ENCODE data around the gene GDF15. TPM values are rescaled to one million over a fixed set of nuclear protein-coding genes. Genes with fewer than 3 reads are reported as not detected.
A peak's percentile ranks its signal among the peaks of the same experiment; 100 is the strongest.

GDF15 gene
- total and polyA plus RNA-seq, 4 experiments from 2014 or later = 1.2 TPM; not detected in 2

- Mint-ChIP-seq H3K4me3 (no peak overlapping the region), H3K9me3 (no peaks in the 10 kb centered on the region), H3K4me1 (peaks cover 31 to 74% (median 51%) of the 10 kb centered on the region in 4 donors), H3K27me3 (no peaks in the 10 kb centered on the region), H3K36me3 (peaks cover 0 to 7% of the 10 kb centered on the region in 2 donors), H3K27ac (peak overlapping the region in 3 of 7 donors; percentile 63 to 94 (median 85))
- Histone ChIP-seq H3K27ac (ENCODE audit: low read depth, low read length) (no peak overlapping the region), H3K36me3 (ENCODE audit: insufficient read depth, low read length) (no peaks in the 10 kb centered on the region), H3K4me3 (ENCODE audit: low read length in 2 of 2) (no peak overlapping the region), H3K4me1 (ENCODE audit: insufficient read depth, low read length) (peaks cover 86% of the 10 kb centered on the region), H3K9me3 (ENCODE audit: control insufficient read depth in 1 of 2, low read length in 2 of 2) (no peaks in the 10 kb centered on the region), H3K27me3 (ENCODE audit: insufficient read depth, low read length) (no peaks in the 10 kb centered on the region)
- intact Hi-C loops (cut with micrococcal nuclease) = no loop called here
- CTCF ChIA-PET (ENCODE audit: partially characterized antibody) = no interaction called here
- POLR2A ChIA-PET (ENCODE audit: partially characterized antibody) = interaction anchor here (0.8 kb wide), 1 partner anchor 8 kb away, joined by 3 read pairs; no protein-coding TSS in a partner anchor
- no peak for DNase-seq
These were observed 40.4 kb downstream of the GDF15 start for GRCh38 chr19:18426416-18426767.

- no peak for DNase-seq
- Mint-ChIP-seq H3K4me3 (peak overlapping the region in 1 of 8 donors; percentile 42), H3K36me3 (peaks cover 0 to 7% of the 10 kb centered on the region in 2 donors), H3K27me3 (no peaks in the 10 kb centered on the region), H3K4me1 (peaks cover 25 to 66% (median 46%) of the 10 kb centered on the region in 4 donors), H3K27ac (peak overlapping the region; percentile 63 to 88 (median 76)), H3K9me3 (no peaks in the 10 kb centered on the region)
- Histone ChIP-seq H3K4me1 (ENCODE audit: insufficient read depth, low read length) (peaks cover 78% of the 10 kb centered on the region), H3K27me3 (ENCODE audit: insufficient read depth, low read length) (no peaks in the 10 kb centered on the region), H3K9me3 (ENCODE audit: control insufficient read depth in 1 of 2, low read length in 2 of 2) (no peaks in the 10 kb centered on the region), H3K27ac (ENCODE audit: low read depth, low read length) (no peak overlapping the region), H3K4me3 (ENCODE audit: low read length in 2 of 2) (no peak overlapping the region), H3K36me3 (ENCODE audit: insufficient read depth, low read length) (no peaks in the 10 kb centered on the region)
- intact Hi-C loops (cut with micrococcal nuclease) = no loop called here
- POLR2A ChIA-PET (ENCODE audit: partially characterized antibody) = interaction anchor here (0.8 to 14.5 kb wide), 5 partner anchors 9 to 147 kb away, joined by 3 to 238 read pairs (median 7); partner anchors contain the start of genes ISYNA1, JUND, KXD1 and SSBP4
- CTCF ChIA-PET (ENCODE audit: partially characterized antibody) = interaction anchor here (1.1 kb wide), 1 partner anchor 14 kb away, joined by 3 read pairs; no protein-coding TSS in a partner anchor
These were observed 41.3 kb downstream of the GDF15 start for GRCh38 chr19:18427080-18427742.

- H3K27ac ChIP-seq (ENCODE audit: low read depth, low read length) = no peak overlapping the region
- Mint-ChIP-seq H3K9me3 (no peaks in the 10 kb centered on the region), H3K36me3 (peaks cover 0 to 7% of the 10 kb centered on the region in 2 donors), H3K27me3 (no peaks in the 10 kb centered on the region), H3K4me1 (peaks cover 23 to 61% (median 42%) of the 10 kb centered on the region in 4 donors), H3K27ac (peak overlapping the region in 6 of 7 donors; percentile 52 to 87 (median 76)), H3K4me3 (no peak overlapping the region)
- no peak for DNase-seq
- H3K4me1 ChIP-seq (ENCODE audit: insufficient read depth, low read length) = peaks cover 75% of the 10 kb centered on the region
- H3K27me3 ChIP-seq (ENCODE audit: insufficient read depth, low read length) = no peaks in the 10 kb centered on the region
- ChIA-PET CTCF (ENCODE audit: partially characterized antibody) (interaction anchor here (1.1 to 1.5 kb wide), 2 partner anchors 13 to 34 kb away, joined by 3 to 5 read pairs; no protein-coding TSS in a partner anchor), POLR2A (ENCODE audit: partially characterized antibody) (interaction anchor here (1.3 to 14.5 kb wide), 4 partner anchors 10 to 147 kb away, joined by 3 to 238 read pairs (median 12); partner anchors contain the start of genes ISYNA1, JUND, KXD1 and SSBP4)
- no peak overlapping the region for H3K4me3 ChIP-seq (ENCODE audit: low read length in 2 of 2)
- H3K36me3 ChIP-seq (ENCODE audit: insufficient read depth, low read length) = no peaks in the 10 kb centered on the region
- intact Hi-C loops (cut with micrococcal nuclease) = no loop called here
- H3K9me3 ChIP-seq (ENCODE audit: control insufficient read depth in 1 of 2, low read length in 2 of 2) = no peaks in the 10 kb centered on the region
These were observed 41.8 kb downstream of the GDF15 start for GRCh38 chr19:18427743-18428113.

- H3K9me3 Mint-ChIP-seq = no peaks in the 10 kb centered on the region
- peaks cover 18 to 55% (median 37%) of the 10 kb centered on the region in 4 donors for H3K4me1 Mint-ChIP-seq
- peak overlapping the region; percentile 61 to 92 (median 87) for H3K27ac Mint-ChIP-seq
- Histone ChIP-seq H3K9me3 (ENCODE audit: control insufficient read depth in 1 of 2, low read length in 2 of 2) (no peaks in the 10 kb centered on the region), H3K4me1 (ENCODE audit: insufficient read depth, low read length) (peaks cover 75% of the 10 kb centered on the region), H3K36me3 (ENCODE audit: insufficient read depth, low read length) (no peaks in the 10 kb centered on the region), H3K4me3 (ENCODE audit: low read length in 2 of 2) (peak overlapping the region in 1 of 2 donors; percentile 49), H3K27ac (ENCODE audit: low read depth, low read length) (peak overlapping the region; percentile 87), H3K27me3 (ENCODE audit: insufficient read depth, low read length) (no peaks in the 10 kb centered on the region)
- ChIA-PET POLR2A (ENCODE audit: partially characterized antibody) (interaction anchor here (1.0 to 14.5 kb wide), 9 partner anchors 9 to 148 kb away, joined by 3 to 238 read pairs (median 5); partner anchors contain the start of genes ELL, ISYNA1, JUND and KXD1), CTCF (ENCODE audit: partially characterized antibody) (interaction anchor here (1.0 to 1.5 kb wide), 3 partner anchors 12 to 34 kb away, joined by 3 to 5 read pairs (median 3); no protein-coding TSS in a partner anchor)
- intact Hi-C loops (cut with micrococcal nuclease) = no loop called here
- H3K4me3 Mint-ChIP-seq = peak overlapping the region in 6 of 8 donors; percentile 21 to 60 (median 35)
- DNase-seq = no peak
- no peaks in the 10 kb centered on the region for H3K27me3 Mint-ChIP-seq
- peaks cover 0 to 3% of the 10 kb centered on the region in 2 donors for H3K36me3 Mint-ChIP-seq
These were observed 42.3 kb downstream of the GDF15 start for GRCh38 chr19:18428173-18428786.

- no peaks in the 10 kb centered on the region for H3K36me3 ChIP-seq (ENCODE audit: insufficient read depth, low read length)
- Mint-ChIP-seq H3K27ac (peak overlapping the region; percentile 87 to 95 (median 91)), H3K27me3 (no peaks in the 10 kb centered on the region), H3K4me3 (peak overlapping the region; percentile 21 to 72 (median 44)), H3K9me3 (no peaks in the 10 kb centered on the region), H3K36me3 (peaks cover 0 to 3% of the 10 kb centered on the region in 2 donors), H3K4me1 (peaks cover 14 to 48% (median 30%) of the 10 kb centered on the region in 4 donors)
- H3K27ac ChIP-seq (ENCODE audit: low read depth, low read length) = peak overlapping the region; percentile 87
- no peaks in the 10 kb centered on the region for H3K27me3 ChIP-seq (ENCODE audit: insufficient read depth, low read length)
- ChIA-PET CTCF (ENCODE audit: partially characterized antibody) (interaction anchor here (1.0 to 1.5 kb wide), 2 partner anchors 11 to 33 kb away, joined by 3 to 5 read pairs; no protein-coding TSS in a partner anchor), POLR2A (ENCODE audit: partially characterized antibody) (interaction anchor here (0.6 to 14.5 kb wide), 11 partner anchors 8 to 491 kb away, joined by 3 to 238 read pairs (median 5); partner anchors contain the start of genes ELL, ISYNA1, JUND and KXD1)
- DNase-seq = peak; percentile 90 to 93 (median 91)
- intact Hi-C loops (cut with micrococcal nuclease) = loop anchor here (1.0 kb wide), 2 partner anchors 8 to 10 kb away; partner anchors contain the start of gene SSBP4
- peak overlapping the region in 1 of 2 donors; percentile 49 for H3K4me3 ChIP-seq (ENCODE audit: low read length in 2 of 2)
- no peaks in the 10 kb centered on the region for H3K9me3 ChIP-seq (ENCODE audit: control insufficient read depth in 1 of 2, low read length in 2 of 2)
- H3K4me1 ChIP-seq (ENCODE audit: insufficient read depth, low read length) = peaks cover 67% of the 10 kb centered on the region
These were observed 43.1 kb downstream of the GDF15 start for GRCh38 chr19:18428787-18429674.

GRCh38 chr19:18429717-18430416 is 43.9 kb downstream of the GDF15 start:
- intact Hi-C loops (cut with micrococcal nuclease) = loop anchor here (1.0 kb wide), 2 partner anchors 7 to 11 kb away; partner anchors contain the start of gene SSBP4
- peaks cover 59% of the 10 kb centered on the region for H3K4me1 ChIP-seq (ENCODE audit: insufficient read depth, low read length)

More at GRCh38 chr19:18429717-18430416, 43.9 kb downstream of the GDF15 start:
- CTCF ChIA-PET (ENCODE audit: partially characterized antibody) = interaction anchor here (0.5 kb wide), 1 partner anchor 141 kb away, joined by 3 read pairs; no protein-coding TSS in a partner anchor
- peak overlapping the region; percentile 87 for H3K27ac ChIP-seq (ENCODE audit: low read depth, low read length)
- Mint-ChIP-seq H3K27me3 (no peaks in the 10 kb centered on the region), H3K9me3 (no peaks in the 10 kb centered on the region), H3K36me3 (peaks cover 0 to 3% of the 10 kb centered on the region in 2 donors), H3K4me1 (peaks cover 8 to 48% (median 24%) of the 10 kb centered on the region in 4 donors), H3K4me3 (peak overlapping the region; percentile 25 to 77 (median 62)), H3K27ac (peak overlapping the region; percentile 86 to 95 (median 91))
- POLR2A ChIA-PET (ENCODE audit: partially characterized antibody) = interaction anchor here (1.4 to 14.5 kb wide), 4 partner anchors 11 to 149 kb away, joined by 4 to 238 read pairs (median 13); partner anchors contain the start of genes ELL, JUND and SSBP4
- H3K27me3 ChIP-seq (ENCODE audit: insufficient read depth, low read length) = no peaks in the 10 kb centered on the region
- H3K36me3 ChIP-seq (ENCODE audit: insufficient read depth, low read length) = no peaks in the 10 kb centered on the region
- peak overlapping the region in 1 of 2 donors; percentile 49 for H3K4me3 ChIP-seq (ENCODE audit: low read length in 2 of 2)
- DNase-seq = no peak
- no peaks in the 10 kb centered on the region for H3K9me3 ChIP-seq (ENCODE audit: control insufficient read depth in 1 of 2, low read length in 2 of 2)
